Ishikawa (cell line): ENCODE results near the gene RIN2.

Experiments used
- CEBPB ChIP-seq: IDR thresholded peaks from 2 replicates; pipeline ENCODE4 v1.6.1; 2012
- CREB1 ChIP-seq: IDR thresholded peaks from 2 replicates; pipeline ENCODE4 v1.6.1; 2012; ENCODE audit warnings: low read depth
- EGR1 ChIP-seq: IDR thresholded peaks from 2 replicates; pipeline ENCODE4 v1.6.1; 2012
- EP300 ChIP-seq: IDR thresholded peaks from 2 replicates; pipeline ENCODE4 v1.6.1; 2012; ENCODE audit warnings: borderline replicate concordance
- FOXM1 ChIP-seq: IDR thresholded peaks from 2 replicates; pipeline ENCODE4 v1.6.1; 2012; ENCODE audit warnings: low read depth, borderline replicate concordance
- MAX ChIP-seq: IDR thresholded peaks from 2 replicates; pipeline ENCODE4 v1.6.1; 2012
- NFIC ChIP-seq: IDR thresholded peaks from 2 replicates; pipeline ENCODE4 v1.6.1; 2012
- RAD21 ChIP-seq: IDR thresholded peaks from 2 replicates; pipeline ENCODE4 v1.6.1; 2012; ENCODE audit warnings: low read depth
- REST ChIP-seq: IDR thresholded peaks from 2 replicates; pipeline ENCODE4 v1.6.1; 2012; ENCODE audit warnings: low read depth, mild to moderate bottlenecking
- TAF1 ChIP-seq: IDR thresholded peaks from 2 replicates; pipeline ENCODE4 v1.6.1; 2012; ENCODE audit warnings: low read depth, mild to moderate bottlenecking
- TCF12 ChIP-seq: IDR thresholded peaks from 2 replicates; pipeline ENCODE4 v1.6.1; 2012; ENCODE audit warnings: low read depth
- TEAD4 ChIP-seq: IDR thresholded peaks from 2 replicates; pipeline ENCODE4 v1.6.1; 2012
- USF1 ChIP-seq: IDR thresholded peaks from 2 replicates; pipeline ENCODE4 v1.6.1; 2012
- YY1 ChIP-seq: IDR thresholded peaks from 2 replicates; pipeline ENCODE4 v1.6.1; 2012; ENCODE audit warnings: low read depth
- ZBTB7A ChIP-seq: IDR thresholded peaks from 2 replicates; pipeline ENCODE4 v1.6.1; 2012; ENCODE audit warnings: low read depth

The RIN2 gene

GRCh38 chr20:19748681-19749080 is 9.4 kb upstream of the RIN2 start:
- TF ChIP-seq TEAD4 (no peak), CEBPB (no peak), MAX (no peak), RAD21 (no peak), TAF1 (no peak), CREB1 (no peak), EGR1 (no peak), USF1 (no peak), REST (no peak), EP300 (no peak), TCF12 (no peak), NFIC (no peak), FOXM1 (no peak), YY1 (no peak), ZBTB7A (no peak)

GRCh38 chr20:19749618-19750071 is 8.4 kb upstream of the RIN2 start:
- TF ChIP-seq NFIC = no peak
- no peak for TF ChIP-seq FOXM1

- no peak for TF ChIP-seq EP300
- TF ChIP-seq CREB1 = no peak
- no peak for TF ChIP-seq TEAD4
- TF ChIP-seq ZBTB7A = no peak
- TF ChIP-seq USF1 = no peak
- TF ChIP-seq RAD21 = no peak
- TF ChIP-seq YY1 = no peak
- no peak for TF ChIP-seq EGR1
- TF ChIP-seq TCF12 = no peak
- no peak for TF ChIP-seq NFIC
- no peak for TF ChIP-seq FOXM1
- no peak for TF ChIP-seq REST
- no peak for TF ChIP-seq MAX
- no peak for TF ChIP-seq TAF1
- no peak for TF ChIP-seq CEBPB
Measured at GRCh38 chr20:19750101-19750606, 7.9 kb upstream of the RIN2 start.

GRCh38 chr20:19750907-19751636 is 7.0 kb upstream of the RIN2 start:
- no peak for TF ChIP-seq TEAD4
- no peak for TF ChIP-seq EGR1
- no peak for TF ChIP-seq MAX
- no peak for TF ChIP-seq TAF1
- TF ChIP-seq CEBPB = no peak

GRCh38 chr20:19756761-19757486 is 1.1 kb upstream of the RIN2 start:
- TF ChIP-seq ZBTB7A (no peak), EP300 (no peak), REST (no peak), RAD21 (no peak), CREB1 (no peak), USF1 (no peak), CEBPB (no peak), YY1 (no peak), TCF12 (no peak), TAF1 (no peak), TEAD4 (no peak), FOXM1 (no peak), NFIC (no peak), EGR1 (no peak), MAX (no peak)
